Heart right ventricle (tissue), 16 donors: ENCODE measurements around the gene DEAF1. TPM values are rescaled to one million over a fixed set of nuclear protein-coding genes. Genes with fewer than 3 reads are reported as not detected.
A peak's percentile ranks its signal among the peaks of the same experiment; 100 is the strongest.

ENCODE experiments used
- ATAC-seq, 8 donors: fragments of 200-7000 bp; cut with Tn5 transposase; one replicate each; pipeline ENCODE4 v1.9.1; 2020; ENCODE audit warnings: mild to moderate bottlenecking in 8 of 8, moderate library complexity in 8 of 8, moderate number of reproducible peaks in 1 of 8
- DNase-seq, 2 donors: peaks; one replicate each; pipeline ENCODE4 v3.0.0-alpha.2; 2020
- H3K27ac ChIP-seq, 10 donors: fragments of 200-600 bp; sonication (generic) in 2 of 10; one replicate each; pipeline versions ENCODE4 v1.5.0 to v1.8.0; 2020 to 2022; ENCODE audit warnings: mild to moderate bottlenecking in 3 of 10
- H3K27me3 ChIP-seq, 7 donors: fragments of 200-600 bp; one replicate each; pipeline ENCODE4 v1.8.0; 2021 to 2022; ENCODE audit warnings: mild to moderate bottlenecking in 2 of 7
- H3K36me3 ChIP-seq, 9 donors: fragments of 200-600 bp; sonication (generic) in 1 of 9; one replicate each; pipeline versions ENCODE4 v1.5.0 to v1.8.0; 2020 to 2022; ENCODE audit warnings: mild to moderate bottlenecking in 2 of 9
- H3K4me1 ChIP-seq, 9 donors: fragments of 200-600 bp; sonication (generic) in 1 of 9; one replicate each; pipeline versions ENCODE4 v1.5.0 to v1.8.0; 2020 to 2022; ENCODE audit warnings: mild to moderate bottlenecking in 4 of 9
- H3K4me3 ChIP-seq, 10 donors: fragments of 200-600 bp; sonication (generic) in 2 of 10; one replicate each; pipeline versions ENCODE4 v1.5.0 to v1.8.0; 2020 to 2022; ENCODE audit warnings: mild to moderate bottlenecking in 7 of 10, moderate library complexity in 2 of 10
- H3K9me3 ChIP-seq, 11 donors: fragments of 200-600 bp in 10 of 11; sonication (generic) in 2 of 11; one replicate each; pipeline versions ENCODE4 v1.5.0 to v1.8.0; 2013 to 2022; ENCODE audit warnings: mild to moderate bottlenecking in 2 of 11, control low read depth in 1 of 11, moderate library complexity in 1 of 11
- WGBS, 2 donors: extraction: QIAGEN DNeasy Blood & Tissue Kit; methylation state at CpG; one replicate each; pipeline ENCODE4 v1.1.7; 2013; ENCODE audit warnings: inconsistent platforms in 1 of 2; 5-methylcytosine and 5-hydroxymethylcytosine counted together
- intact Hi-C, 10 donors: fragments of 100-400 bp; cut with DNase I; formaldehyde crosslinking; loops; one replicate each; pipeline versions ENCODE4 v1.11.1 to v1.14.2; 2022
- polyA plus RNA-seq, 2 donors: library from polyadenylated mRNA; stranded (reverse); fragments of 200-250 nt; gene quantifications; one replicate each; pipeline ENCODE4 v1.2.3, GENCODE V29; 2013
- total RNA-seq, 10 donors: library from RNA; stranded (reverse); fragmentation: NEBNext Ultra II Directional in 3 of 10; extraction: Animal tissue kit (Norgen Biotek cat#: 25700) in 3 of 10; gene quantifications; one replicate each; pipeline versions ENCODE4 v1.2.1 to v1.2.4, GENCODE V29; 2021 to 2023
- TF ChIP-seq, protein P1 (sequence below), 9 donors: fragments of 200-600 bp; sonication (generic) in 2 of 9; IDR thresholded peaks; one replicate each; pipeline versions ENCODE4 v1.5.0 to v1.8.0; 2021 to 2022; ENCODE audit warnings: antibody characterized with exemption in 9 of 9, mild to moderate bottlenecking in 5 of 9, moderate library complexity in 1 of 9
- donor health status: Arrhythmogenic right ventricular cardiomyopathy.
- donor health status: ischemic (EF 13 %, LVEDD 7.1; RV severe dilation, severe dysfunction).
- donor health status: healthy with polysubstance abuse.
- donor health status: DM: no; HTN: yes; CAD: no.
- donor health status: DM: no; HTN: no; CAD: no.
- donor health status: ischemic (EF 25% LVEDD 6.9; RV normal size, moderate dysfunction).
- donor health status: ischemic (EF 25% LVEDD 5.7; RV mildly dilated, moderate dysfunction).
- donor health status: healthy.
- donor health status: DM: yes; HTN: yes; CAD: no.
- donor health status: Ischemic cardiomyopathy.
- donor health status: ischemic (EF 35%, LVEDD 5.7; RV mildly dilated, moderate dysfunction).
- donor health status: nonischemic (EF 11% LVEDD 7.7; RV severe dilation, severe dysfunction).
- donor health status: DM: yes; HTN: yes; CAD: no.
- donor health status: PGD.
- donor health status: ischemic (EF 29% LVEDD 5.4; RV normal size, mild dysfunction).
- donor health status: nonischemic (EF 23%, LVEDD 6.1; RV moderate dilation, normal function).

Gene DEAF1
- total and polyA plus RNA-seq, 12 donors, result 11.0 to 39.9 (median 17.0) TPM

DNA sequence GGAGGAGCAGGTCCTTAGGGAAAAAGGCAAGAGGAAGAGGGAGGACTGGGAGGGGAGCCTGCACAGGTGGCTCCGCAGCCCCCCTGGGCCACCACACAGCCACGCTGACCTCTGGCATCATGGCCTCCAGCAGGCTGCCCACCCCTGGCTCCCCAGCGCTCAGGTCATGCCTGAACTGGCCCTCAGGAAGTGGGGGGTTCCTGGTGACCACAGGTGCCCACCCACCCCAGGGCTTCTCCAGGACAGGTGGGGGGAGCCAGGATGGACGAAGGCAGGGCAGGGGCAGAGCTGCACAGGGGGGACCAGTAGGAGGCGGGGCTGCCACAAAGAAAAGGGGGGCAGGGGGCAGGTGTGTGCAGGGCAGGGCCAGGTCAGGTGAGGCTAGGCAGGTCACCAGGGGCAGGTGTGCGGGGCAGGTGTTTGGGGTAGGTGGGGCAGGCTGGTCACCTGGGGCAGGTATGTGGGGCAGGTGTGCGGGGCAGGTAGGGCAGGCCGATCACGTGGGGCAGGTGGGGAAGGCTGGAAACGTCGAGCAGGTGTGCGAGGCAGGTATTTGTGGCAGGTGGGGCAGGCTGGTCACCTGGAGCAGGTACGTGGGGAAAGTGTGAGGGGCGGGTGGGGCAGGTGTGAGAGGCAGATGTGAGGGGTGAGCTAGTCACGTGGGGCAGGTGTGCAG is 997 bp downstream of the DEAF1 start:
- H3K9me3 ChIP-seq, result no peaks in the 10 kb centered on the region
- peaks cover 0 to 23% (median 0%) of the 10 kb centered on the region in 9 donors for H3K36me3 ChIP-seq
- WGBS, 2 donors, result 64 to 75% methylated on average over 14 to 15 of the region's 15 CpGs
- intact Hi-C loops, result no loop called here
- H3K4me1 ChIP-seq, result peaks cover 10 to 47% (median 39%) of the 10 kb centered on the region in 9 donors
- H3K4me3 ChIP-seq, result peak overlapping the region; percentile 21 to 99 (median 90)
- TF ChIP-seq, protein P1, sequence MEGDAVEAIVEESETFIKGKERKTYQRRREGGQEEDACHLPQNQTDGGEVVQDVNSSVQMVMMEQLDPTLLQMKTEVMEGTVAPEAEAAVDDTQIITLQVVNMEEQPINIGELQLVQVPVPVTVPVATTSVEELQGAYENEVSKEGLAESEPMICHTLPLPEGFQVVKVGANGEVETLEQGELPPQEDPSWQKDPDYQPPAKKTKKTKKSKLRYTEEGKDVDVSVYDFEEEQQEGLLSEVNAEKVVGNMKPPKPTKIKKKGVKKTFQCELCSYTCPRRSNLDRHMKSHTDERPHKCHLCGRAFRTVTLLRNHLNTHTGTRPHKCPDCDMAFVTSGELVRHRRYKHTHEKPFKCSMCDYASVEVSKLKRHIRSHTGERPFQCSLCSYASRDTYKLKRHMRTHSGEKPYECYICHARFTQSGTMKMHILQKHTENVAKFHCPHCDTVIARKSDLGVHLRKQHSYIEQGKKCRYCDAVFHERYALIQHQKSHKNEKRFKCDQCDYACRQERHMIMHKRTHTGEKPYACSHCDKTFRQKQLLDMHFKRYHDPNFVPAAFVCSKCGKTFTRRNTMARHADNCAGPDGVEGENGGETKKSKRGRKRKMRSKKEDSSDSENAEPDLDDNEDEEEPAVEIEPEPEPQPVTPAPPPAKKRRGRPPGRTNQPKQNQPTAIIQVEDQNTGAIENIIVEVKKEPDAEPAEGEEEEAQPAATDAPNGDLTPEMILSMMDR (IDR thresholded peaks at IDR 0.05), result no peak
- no peaks in the 10 kb centered on the region for H3K27me3 ChIP-seq
- H3K27ac ChIP-seq, result peak overlapping the region; percentile 9 to 100 (median 99)
- no peak for ATAC-seq
- no peak for DNase-seq

GRCh38 chr11:693415-693831 is 1.6 kb downstream of the DEAF1 start:
- TF ChIP-seq, protein P1 (IDR thresholded peaks at IDR 0.05), result no peak
- H3K4me1 ChIP-seq, result peaks cover 10 to 47% (median 38%) of the 10 kb centered on the region in 9 donors
- peak overlapping the region; percentile 9 to 68 (median 58) for H3K27ac ChIP-seq
- DNase-seq (no peak), ATAC-seq (no peak)
- WGBS, 2 donors, result 39 to 52% methylated on average over 13 of the region's 13 CpGs
- H3K4me3 ChIP-seq, result peak overlapping the region in 8 of 10 donors; percentile 36 to 95 (median 85)
- peaks cover 0 to 25% (median under 1%) of the 10 kb centered on the region in 9 donors for H3K36me3 ChIP-seq
- H3K27me3 ChIP-seq, result no peaks in the 10 kb centered on the region
- intact Hi-C loops, result no loop called here
- H3K9me3 ChIP-seq, result no peaks in the 10 kb centered on the region

DNA sequence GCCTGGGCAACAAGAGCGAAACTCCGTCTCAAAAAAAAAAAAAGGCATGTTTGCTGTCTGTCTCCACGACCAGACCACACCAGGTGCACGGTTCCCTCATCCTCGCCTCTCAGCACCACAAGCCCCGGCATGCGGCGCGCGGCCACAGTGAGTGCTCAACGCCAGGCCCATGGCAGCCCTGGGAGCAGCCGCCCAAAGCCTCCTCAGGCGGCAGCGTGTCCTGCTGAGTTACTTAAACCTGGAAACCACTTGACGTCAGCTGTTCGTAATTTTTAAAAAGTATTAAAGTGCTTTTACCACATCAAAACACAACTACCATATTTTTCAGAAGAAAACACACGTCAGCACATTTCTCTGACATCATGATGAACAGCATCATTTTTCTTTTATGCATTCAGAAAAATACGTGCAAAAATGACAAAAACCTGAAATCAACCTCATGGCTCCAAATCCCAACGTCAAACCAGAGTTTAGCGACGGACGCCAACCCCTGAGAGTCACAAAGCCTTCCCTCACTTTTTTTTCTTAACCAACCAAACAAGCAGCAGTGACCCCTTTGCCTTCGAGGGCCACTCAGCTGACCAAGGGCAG is 2.1 kb downstream of the DEAF1 start:
- Histone ChIP-seq H3K27ac (peak overlapping the region in 8 of 10 donors; percentile 32 to 68 (median 59)), H3K4me3 (peak overlapping the region in 6 of 10 donors; percentile 80 to 95 (median 90)), H3K9me3 (no peaks in the 10 kb centered on the region), H3K4me1 (peaks cover 10 to 45% (median 33%) of the 10 kb centered on the region in 9 donors), H3K36me3 (peaks cover 0 to 30% (median 6%) of the 10 kb centered on the region in 9 donors), H3K27me3 (no peaks in the 10 kb centered on the region)
- ATAC-seq, result no peak
- intact Hi-C loops, result no loop called here
- TF ChIP-seq, protein P1 (IDR thresholded peaks at IDR 0.05), result no peak
- DNase-seq, result no peak
- 88 to 89% methylated on average over 23 of the region's 23 CpGs for WGBS, 2 donors

GRCh38 chr11:691710-692590 is 3.1 kb downstream of the DEAF1 start:
- peaks cover 0 to 40% (median 8%) of the 10 kb centered on the region in 9 donors for H3K36me3 ChIP-seq
- no peaks in the 10 kb centered on the region for H3K27me3 ChIP-seq
- no peak overlapping the region for H3K27ac ChIP-seq
- peaks cover 7 to 36% (median 25%) of the 10 kb centered on the region in 9 donors for H3K4me1 ChIP-seq
- H3K9me3 ChIP-seq, result no peaks in the 10 kb centered on the region
- ATAC-seq, result no peak
- no peak overlapping the region for H3K4me3 ChIP-seq
- 91% methylated on average over 18 of the region's 18 CpGs for WGBS, 2 donors
- intact Hi-C loops, result no loop called here
- DNase-seq, result no peak
- TF ChIP-seq, protein P1 (IDR thresholded peaks at IDR 0.05), result no peak
